Motor neuron (in vitro differentiated cells): Measurements from ENCODE around the gene ZNF8. TPM values are rescaled to one million over a fixed set of nuclear protein-coding genes. Genes with fewer than 3 reads are reported as not detected.

ENCODE experiments used
- ATAC-seq, 8 experiments: fragments of 200-7000 bp; cut with Tn5 transposase; replicated peaks in 6 of 8; 2 replicates each; pipeline ENCODE4 v1.8.0; 2021; ENCODE audit warnings: mild to moderate bottlenecking in 8 of 8, moderate library complexity in 8 of 8
- H3K27ac ChIP-seq, 2 donors: fragments of 250-450 bp; sonication (Bioruptor Pico); 2 replicates each; pipeline ENCODE4 v1.9.0; 2021; ENCODE audit warnings: antibody characterized with exemption in 2 of 2, mild to moderate bottlenecking in 2 of 2, moderate library complexity in 1 of 2
- H3K4me1 ChIP-seq, 2 donors: fragments of 250-450 bp; sonication (Bioruptor Pico); replicated peaks in 1 of 2; 2 replicates each; pipeline ENCODE4 v1.6.1; 2021; ENCODE audit warnings: antibody characterized with exemption in 2 of 2, mild to moderate bottlenecking in 2 of 2, moderate library complexity in 1 of 2
- H3K4me3 ChIP-seq, 5 donors: fragments of 250-450 bp; sonication (Bioruptor Pico); 2 replicates each; pipeline ENCODE4 v1.9.0; 2021; ENCODE audit warnings: antibody characterized with exemption in 5 of 5, mild to moderate bottlenecking in 5 of 5, moderate library complexity in 4 of 5
- WGBS, 10 experiments: fragments of 450-650 bp; shearing (Covaris generic); methylation state at CpG; one replicate each; pipeline ENCODE4 v1.0.0; 2022; 5-methylcytosine and 5-hydroxymethylcytosine counted together
- in situ Hi-C, 9 experiments: fragments of 400-800 bp; cut with MboI; loops; one replicate each; pipeline ENCODE4 v1.15.0; 2021; ENCODE audit warnings: low sequenced_read_pairs in 9 of 9, low pct_unique_long_range_greater_than_20kb in 2 of 9; ENCODE audit not compliant: unreplicated experiment in 9 of 9
- total RNA-seq, 8 experiments: library from RNA; unstranded; fragments of 300-600 nt; gene quantifications; 2 replicates each; pipeline versions ENCODE4 v1.2.3 to v1.2.4, GENCODE V29; 2022

Gene ZNF8
- total RNA-seq, 8 experiments from 2014 or later = 5.7 to 15.7 (median 10.6) TPM

DNA sequence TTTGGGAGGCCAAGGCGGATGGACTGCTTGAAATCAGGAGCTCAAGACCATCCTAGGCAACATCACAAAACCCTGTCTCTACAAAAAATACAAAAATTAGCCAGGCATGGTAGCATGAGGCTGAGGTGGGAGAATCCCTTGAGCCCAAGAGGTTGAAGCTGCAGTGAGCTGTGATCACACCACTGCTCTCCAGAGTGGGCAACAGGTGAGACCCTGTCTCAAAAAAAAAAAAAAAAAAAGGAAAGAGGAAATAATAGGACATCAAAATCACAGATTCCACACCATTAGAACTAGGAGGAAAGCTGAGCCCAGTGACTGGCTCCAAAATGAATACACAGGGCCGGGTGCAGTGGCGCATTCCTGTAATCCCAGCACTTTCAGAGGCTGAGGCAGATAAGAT lies 3.2 kb upstream of the ZNF8 start:
- H3K4me3 ChIP-seq = no peak overlapping the region
- no peak for ATAC-seq
- no peak overlapping the region for H3K27ac ChIP-seq
- peaks cover 3 to 8% of the 10 kb centered on the region in 2 donors for H3K4me1 ChIP-seq
- in situ Hi-C loops = no loop called here
- 92 to 100% (median 100%) methylated on average over 1 to 3 of the region's 3 CpGs; no CpG with 5 or more reads in 3 of the 10 experiments for WGBS, 10 experiments

GRCh38 chr19:58277197-58277596 lies 1.6 kb upstream of the ZNF8 start:
- no peak overlapping the region for H3K4me3 ChIP-seq
- no peak for ATAC-seq
- H3K27ac ChIP-seq = no peak overlapping the region
- peaks cover 3 to 8% of the 10 kb centered on the region in 2 donors for H3K4me1 ChIP-seq
- in situ Hi-C loops = no loop called here
- WGBS, 10 experiments = 90 to 100% (median 100%) methylated on average over 1 to 7 of the region's 7 CpGs; no CpG with 5 or more reads in 1 of the 10 experiments

DNA sequence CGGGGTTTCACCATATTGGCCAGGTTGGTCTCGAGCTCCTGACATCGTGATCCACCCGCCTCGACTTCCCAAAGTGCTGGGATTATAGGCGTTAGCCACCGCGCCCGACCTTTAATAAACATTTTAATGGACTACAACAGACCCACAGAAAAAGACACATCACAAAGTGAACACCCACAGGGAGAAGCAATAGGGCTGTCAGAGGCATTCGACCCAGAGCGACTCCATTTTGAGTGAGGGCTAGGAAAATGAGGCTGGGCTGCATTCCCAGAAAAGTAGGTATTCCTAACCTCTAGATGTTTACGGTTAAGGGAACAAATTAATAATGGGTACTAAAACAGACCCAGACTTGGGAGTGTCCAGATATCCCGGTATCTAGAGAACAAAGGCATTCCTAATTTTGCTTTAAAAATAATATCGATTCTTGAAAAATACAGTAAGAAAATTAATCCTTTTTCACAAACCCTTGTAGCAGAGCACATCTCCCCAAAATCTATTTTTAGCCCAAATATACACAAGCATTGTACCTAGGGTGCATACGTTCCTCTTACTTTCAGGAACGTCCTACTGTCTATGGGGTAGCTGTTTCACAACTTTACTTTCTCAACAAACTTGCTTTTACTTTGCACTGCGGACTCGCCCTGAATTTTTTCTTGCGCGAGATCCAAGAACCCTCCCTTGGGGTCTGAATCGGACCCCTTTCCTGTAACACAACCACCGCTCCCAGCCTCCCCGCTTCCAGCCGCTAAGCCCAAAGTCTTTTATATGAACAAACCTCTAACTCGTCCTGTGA lies 811 bp upstream of the ZNF8 start:
- 3 to 100% (median 31%) methylated on average over 1 to 17 of the region's 25 CpGs for WGBS, 10 experiments
- in situ Hi-C loops = no loop called here
- peak overlapping the region; percentile 73 to 97 (median 88) for H3K4me3 ChIP-seq
- peaks cover 3 to 8% of the 10 kb centered on the region in 2 donors for H3K4me1 ChIP-seq
- no peak for ATAC-seq
- H3K27ac ChIP-seq = peak overlapping the region; percentile 46 to 73

DNA sequence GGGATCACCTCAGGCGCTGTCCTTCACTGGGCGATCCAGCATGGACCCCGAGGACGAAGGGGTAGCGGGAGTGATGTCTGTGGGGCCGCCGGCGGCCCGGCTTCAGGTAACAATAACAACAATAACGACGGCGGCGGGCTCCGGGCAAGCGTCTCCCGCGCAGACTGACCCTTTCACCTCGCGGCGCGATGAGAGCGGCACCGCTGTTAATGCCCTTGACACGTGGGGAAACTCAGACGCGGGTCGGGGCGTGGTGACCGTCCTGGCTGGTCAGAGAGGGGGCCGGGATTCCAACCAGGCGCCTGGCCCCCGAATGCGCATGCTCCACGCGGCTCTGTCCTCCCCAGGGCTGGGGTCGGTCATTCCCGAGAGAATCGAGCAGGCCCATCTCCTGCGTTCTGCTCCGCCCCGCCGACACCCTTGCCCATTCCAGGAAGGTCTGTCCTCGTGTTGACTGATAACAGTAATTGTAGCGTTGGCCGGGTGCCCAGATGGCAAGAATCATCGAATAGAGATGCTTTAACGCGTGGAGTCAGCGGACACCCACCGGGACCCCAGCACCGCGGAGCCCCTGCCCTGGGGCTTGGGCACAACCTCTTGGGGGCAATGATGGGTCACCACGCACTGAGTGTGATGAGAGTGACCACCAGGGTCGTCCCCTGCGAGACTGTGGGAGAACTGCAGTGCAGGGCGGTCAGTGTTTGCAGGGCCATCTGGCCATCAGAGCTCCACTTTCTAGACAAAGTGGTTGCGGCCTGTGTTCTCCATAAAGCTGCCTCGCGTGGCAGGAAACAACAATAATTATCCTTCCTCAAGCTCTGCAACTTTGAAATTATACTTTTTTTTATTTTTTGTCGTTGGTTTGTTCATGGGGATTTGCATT lies 528 bp downstream of the ZNF8 start:
- in situ Hi-C loops = no loop called here
- H3K4me3 ChIP-seq = peak overlapping the region; percentile 73 to 97 (median 88)
- 0 to 20% (median 7%) methylated on average over 1 to 14 of the region's 60 CpGs; no CpG with 5 or more reads in 4 of the 10 experiments for WGBS, 10 experiments
- H3K4me1 ChIP-seq = peaks cover 3 to 8% of the 10 kb centered on the region in 2 donors
- peak overlapping the region; percentile 89 to 93 for H3K27ac ChIP-seq
- ATAC-seq = peak; percentile 42 to 74 (median 67)

GRCh38 chr19:58279925-58280316 lies 1.2 kb downstream of the ZNF8 start:
- no peak overlapping the region for H3K27ac ChIP-seq
- no peak for ATAC-seq
- H3K4me3 ChIP-seq = peak overlapping the region; percentile 73 to 97 (median 88)
- H3K4me1 ChIP-seq = peaks cover 3 to 8% of the 10 kb centered on the region in 2 donors
- in situ Hi-C loops = no loop called here
- 33 to 95% (median 83%) methylated on average over 1 to 4 of the region's 4 CpGs; no CpG with 5 or more reads in 5 of the 10 experiments for WGBS, 10 experiments

- Histone ChIP-seq H3K27ac (no peak overlapping the region), H3K4me1 (peaks cover 3 to 5% of the 10 kb centered on the region in 2 donors), H3K4me3 (no peak overlapping the region)
- ATAC-seq = no peak
- in situ Hi-C loops = no loop called here
- 71 to 100% (median 89%) methylated on average over 1 to 5 of the region's 7 CpGs; no CpG with 5 or more reads in 3 of the 10 experiments for WGBS, 10 experiments
Observed at GRCh38 chr19:58284199-58284598, 5.4 kb downstream of the ZNF8 start.

DNA sequence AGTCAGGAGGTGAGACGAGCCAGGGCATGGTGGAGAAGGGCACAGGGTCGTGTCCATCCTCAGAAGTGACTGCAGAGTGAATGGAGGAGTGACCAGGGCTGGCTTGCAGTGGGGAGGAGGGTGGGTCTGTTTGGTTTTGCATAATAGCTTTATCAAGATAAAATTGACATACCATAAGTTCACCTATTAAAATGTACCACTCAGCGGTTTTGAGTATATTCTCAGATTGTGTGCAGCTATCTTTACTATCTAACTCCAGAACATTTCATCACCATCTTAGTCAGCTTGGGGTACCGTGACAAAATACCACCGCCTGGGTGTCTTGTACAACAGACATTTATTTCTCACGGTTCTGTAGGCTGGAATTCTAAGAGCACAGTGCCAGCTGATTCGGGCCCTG lies 13.2 kb downstream of the ZNF8 start:
- Histone ChIP-seq H3K27ac (no peak overlapping the region), H3K4me3 (no peak overlapping the region), H3K4me1 (no peaks in the 10 kb centered on the region)
- in situ Hi-C loops = no loop called here
- ATAC-seq = no peak
- WGBS, 10 experiments = 89 to 100% (median 98%) methylated on average over 2 to 7 of the region's 7 CpGs

- no peak for ATAC-seq
- no peaks in the 10 kb centered on the region for H3K4me1 ChIP-seq
- in situ Hi-C loops = no loop called here
- WGBS, 10 experiments = 80 to 100% (median 96%) methylated on average over 1 to 10 of the region's 22 CpGs; no CpG with 5 or more reads in 3 of the 10 experiments
- no peak overlapping the region for H3K27ac ChIP-seq
- no peak overlapping the region for H3K4me3 ChIP-seq
Observed at GRCh38 chr19:58294743-58295374, 16.1 kb downstream of the ZNF8 start.

GRCh38 chr19:58296104-58296503 lies 17.3 kb downstream of the ZNF8 start:
- in situ Hi-C loops = no loop called here
- Histone ChIP-seq H3K4me3 (no peak overlapping the region), H3K27ac (no peak overlapping the region), H3K4me1 (no peaks in the 10 kb centered on the region)
- peak in 2 of 8 experiments; percentile 64 to 83 for ATAC-seq
- 35 to 100% (median 94%) methylated on average over 1 to 5 of the region's 7 CpGs; no CpG with 5 or more reads in 5 of the 10 experiments for WGBS, 10 experiments

GRCh38 chr19:58300620-58301019 lies 21.9 kb downstream of the ZNF8 start:
- ATAC-seq = no peak

GRCh38 chr19:58304255-58304654 lies 25.5 kb downstream of the ZNF8 start:
- WGBS, 10 experiments = 57 to 100% (median 83%) methylated on average over 1 to 6 of the region's 7 CpGs; no CpG with 5 or more reads in 2 of the 10 experiments
- no peak overlapping the region for H3K27ac ChIP-seq
- H3K4me1 ChIP-seq = peaks cover 13 to 28% of the 10 kb centered on the region in 2 donors
- in situ Hi-C loops = no loop called here
- peak overlapping the region in 2 of 5 donors; percentile 86 to 89 for H3K4me3 ChIP-seq
- ATAC-seq = no peak

More at GRCh38 chr19:58300620-58301019, 21.9 kb downstream of the ZNF8 start:
- no peak overlapping the region for H3K4me3 ChIP-seq
- in situ Hi-C loops = no loop called here
- peaks cover 5 to 7% of the 10 kb centered on the region in 2 donors for H3K4me1 ChIP-seq
- WGBS, 10 experiments = 85 to 100% (median 100%) methylated on average over 2 to 5 of the region's 7 CpGs; no CpG with 5 or more reads in 3 of the 10 experiments
- H3K27ac ChIP-seq = no peak overlapping the region

DNA sequence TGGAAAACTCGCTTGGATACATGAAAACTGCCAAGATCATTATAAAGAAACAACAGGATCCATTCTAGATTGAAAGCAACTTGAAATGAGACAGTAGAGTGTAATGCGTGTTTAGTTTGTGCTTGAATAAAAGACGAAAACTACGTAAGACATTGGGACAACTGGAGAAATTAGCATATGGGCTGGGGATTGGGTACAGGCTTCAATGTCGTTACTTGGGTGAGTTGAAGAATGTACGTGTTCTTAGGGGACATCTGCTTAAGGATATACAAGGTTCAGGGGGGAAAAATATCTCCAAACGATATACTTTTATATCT lies 26.0 kb downstream of the ZNF8 start:
- in situ Hi-C loops = no loop called here
- H3K27ac ChIP-seq = peak overlapping the region; percentile 13 to 68

More for the DNA sequence above, 26.0 kb downstream of the ZNF8 start:
- peaks cover 13 to 28% of the 10 kb centered on the region in 2 donors for H3K4me1 ChIP-seq
- WGBS, 10 experiments = 8 to 50% (median 19%) methylated on average over 4 to 7 of the region's 7 CpGs; no CpG with 5 or more reads in 1 of the 10 experiments
- peak; percentile 9 to 57 (median 44) for ATAC-seq
- H3K4me3 ChIP-seq = peak overlapping the region; percentile 82 to 93 (median 89)
